HG02973 (cell line): Measurements from ENCODE around the gene EVA1A.

Source experiments
- ATAC-seq: cut with Tn5 transposase; IDR thresholded peaks from one replicate; pipeline ENCODE4 v1.9.1; 2021; ENCODE audit warnings: moderate library complexity; ENCODE audit not compliant: unreplicated experiment

EVA1A gene

DNA sequence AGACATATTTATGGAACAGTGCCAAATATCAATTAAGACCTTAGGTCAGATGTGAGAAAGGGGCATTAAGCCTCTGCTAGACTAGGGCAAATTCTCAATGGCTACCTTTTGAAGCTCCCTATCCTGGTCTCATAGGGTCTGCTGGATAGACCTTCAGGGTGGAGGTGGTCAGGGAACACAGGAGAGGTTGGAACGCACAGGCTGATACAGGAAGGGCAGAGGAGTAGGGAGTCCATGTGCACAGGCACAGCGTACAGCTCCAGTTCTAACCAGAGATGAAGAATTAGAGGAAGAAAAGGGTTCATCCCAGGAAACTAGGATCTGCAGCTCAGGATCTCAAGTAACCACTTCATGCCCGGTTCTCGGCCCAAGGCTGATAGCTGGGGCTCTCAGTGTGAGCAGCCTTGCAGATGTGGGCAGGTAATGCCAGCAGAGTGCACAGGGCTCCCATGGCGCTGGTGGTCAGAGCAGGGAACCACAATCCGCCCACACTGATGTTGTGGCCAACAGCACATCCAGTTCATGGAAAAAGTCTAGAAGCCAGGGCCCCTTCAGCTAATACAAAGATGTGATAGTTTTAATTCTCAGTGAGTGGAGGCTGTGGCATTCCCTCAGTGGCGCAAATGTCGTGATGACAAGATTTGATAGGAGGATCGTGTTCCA lies 3.4 kb upstream of the EVA1A start:
- ATAC-seq: no peak

DNA sequence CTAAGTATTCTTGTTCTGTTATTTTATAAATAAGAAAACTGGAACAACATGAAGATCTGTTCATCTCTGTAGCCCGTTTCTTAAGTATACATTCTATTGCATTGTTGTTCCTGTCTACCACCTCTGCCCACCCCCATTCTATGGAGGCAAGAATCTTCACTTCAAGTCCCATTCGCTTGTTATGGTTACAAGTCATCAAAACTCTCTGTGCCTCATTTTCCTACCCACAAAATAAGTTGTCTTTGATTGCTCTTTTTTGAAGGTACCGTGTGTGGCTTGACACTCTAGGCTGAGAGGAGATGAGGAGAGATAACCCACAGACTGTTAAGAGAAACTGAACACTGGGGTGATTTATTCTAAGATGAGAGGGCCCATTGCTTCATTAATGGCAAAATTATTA lies 2.9 kb upstream of the EVA1A start:
- ATAC-seq: no peak

DNA sequence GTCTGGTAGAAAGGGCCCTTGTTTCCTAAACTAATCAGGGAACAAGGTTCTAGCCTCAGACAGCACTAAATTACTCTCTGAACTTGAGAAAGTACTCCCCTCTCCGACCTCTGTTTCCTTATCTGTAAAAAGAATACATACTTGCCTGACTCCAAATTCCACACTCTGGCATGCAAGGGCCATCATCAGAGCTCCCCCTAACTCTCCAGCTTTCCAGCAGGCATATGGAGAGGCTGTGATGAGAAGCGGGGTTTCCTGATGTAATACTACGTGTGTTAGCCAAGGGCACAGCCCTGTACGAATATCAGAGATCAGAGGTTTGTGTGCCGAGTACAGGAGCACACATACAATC lies 1.8 kb upstream of the EVA1A start:
- ATAC-seq: no peak

DNA sequence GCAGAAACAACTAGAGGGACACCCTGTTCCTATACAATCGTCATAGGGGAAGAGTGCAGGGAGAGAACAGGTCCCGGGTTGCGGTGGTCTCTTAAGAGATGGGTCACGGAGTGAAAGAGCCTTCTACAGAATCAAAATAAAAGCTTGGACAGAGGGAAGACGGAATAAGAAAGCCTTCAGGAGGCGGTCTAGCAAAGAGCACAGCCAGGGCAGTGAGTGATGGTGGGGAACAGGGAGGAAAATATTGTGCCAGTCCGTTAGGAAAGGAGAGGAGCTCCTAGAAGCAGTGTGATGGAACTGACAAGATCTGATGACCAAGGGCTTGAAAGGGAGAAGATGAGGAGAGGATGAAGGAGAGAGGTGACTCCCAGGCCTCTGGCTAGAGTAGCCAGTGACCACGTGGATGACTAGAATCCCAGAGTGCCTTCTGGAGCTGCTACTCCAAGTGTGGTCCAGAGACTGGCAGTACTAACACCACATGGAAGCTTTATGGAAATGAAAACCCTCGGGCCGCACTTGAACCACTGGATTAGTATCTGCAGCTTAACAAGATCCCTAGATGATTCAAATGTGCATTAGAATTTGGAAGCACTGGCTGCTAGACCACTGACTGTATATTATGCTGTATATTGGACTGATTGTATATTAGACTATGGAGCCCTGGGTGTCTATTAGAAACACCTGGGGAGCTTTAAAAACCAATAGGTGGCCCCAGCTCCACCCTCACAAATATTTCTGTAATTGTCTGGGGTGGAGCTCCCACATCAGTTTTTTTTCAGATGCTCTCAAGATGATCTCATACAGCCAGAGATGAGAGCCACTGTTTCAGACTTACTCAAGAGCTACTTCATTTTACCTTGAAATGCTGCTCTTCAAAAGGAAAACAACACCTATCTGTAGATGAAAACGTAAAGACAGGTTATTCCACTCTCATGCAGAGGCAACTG lies 1.1 kb upstream of the EVA1A start:
- ATAC-seq: no peak

DNA sequence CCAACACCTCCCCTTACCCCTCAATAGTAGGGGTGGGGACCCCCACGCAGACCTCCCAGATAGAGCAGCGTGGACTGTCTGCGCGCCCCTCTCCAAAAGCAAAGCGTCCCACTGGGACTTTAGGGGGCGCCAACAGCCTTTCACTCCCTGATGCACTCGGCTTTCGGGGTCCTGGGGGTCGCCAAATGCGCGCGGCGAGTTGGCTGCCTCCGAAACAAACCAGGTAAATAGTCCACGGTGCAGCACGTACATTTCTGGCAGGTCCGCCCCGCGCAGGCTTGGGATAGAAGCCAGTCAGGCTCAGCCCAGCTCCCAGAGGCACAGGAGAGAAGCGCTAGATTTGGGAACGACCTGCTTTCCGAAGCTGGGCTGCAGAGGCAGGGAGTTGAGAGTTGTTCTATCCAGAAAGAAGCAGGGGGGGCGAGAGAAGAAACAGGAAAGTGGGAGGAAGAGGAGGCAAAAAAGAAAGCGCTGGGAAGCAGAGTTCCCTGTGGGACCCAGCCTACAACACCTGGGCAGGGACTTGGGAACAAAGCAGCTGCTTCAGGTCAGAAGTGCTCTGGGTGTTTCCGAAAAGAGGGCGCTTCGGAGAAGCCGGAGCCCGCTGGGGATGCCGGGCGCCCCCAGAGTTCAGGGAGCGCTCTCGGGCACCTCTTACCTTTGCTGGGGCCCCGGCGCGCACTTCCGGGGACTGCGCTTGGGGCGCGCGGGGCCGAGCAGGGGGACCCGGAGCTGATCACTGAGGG lies 544 bp downstream of the EVA1A start:
- ATAC-seq: no peak

DNA sequence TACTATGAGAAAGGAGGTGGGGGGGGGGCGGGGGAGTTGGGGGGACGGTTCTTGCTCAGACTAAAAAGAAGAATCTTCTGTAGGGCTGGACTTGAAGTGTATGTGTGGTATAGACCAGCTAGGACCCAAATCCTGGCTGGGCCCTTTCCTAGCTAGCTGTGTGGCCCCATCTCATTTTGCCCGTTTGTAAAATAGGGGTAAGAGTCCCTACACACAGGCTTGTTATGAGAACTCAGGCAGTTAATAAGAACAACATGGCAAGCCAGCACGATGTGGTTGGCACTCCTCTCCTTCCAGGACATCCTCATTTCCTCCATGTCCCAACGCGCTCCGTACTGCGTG lies 1.1 kb downstream of the EVA1A start:
- no peak for ATAC-seq

DNA sequence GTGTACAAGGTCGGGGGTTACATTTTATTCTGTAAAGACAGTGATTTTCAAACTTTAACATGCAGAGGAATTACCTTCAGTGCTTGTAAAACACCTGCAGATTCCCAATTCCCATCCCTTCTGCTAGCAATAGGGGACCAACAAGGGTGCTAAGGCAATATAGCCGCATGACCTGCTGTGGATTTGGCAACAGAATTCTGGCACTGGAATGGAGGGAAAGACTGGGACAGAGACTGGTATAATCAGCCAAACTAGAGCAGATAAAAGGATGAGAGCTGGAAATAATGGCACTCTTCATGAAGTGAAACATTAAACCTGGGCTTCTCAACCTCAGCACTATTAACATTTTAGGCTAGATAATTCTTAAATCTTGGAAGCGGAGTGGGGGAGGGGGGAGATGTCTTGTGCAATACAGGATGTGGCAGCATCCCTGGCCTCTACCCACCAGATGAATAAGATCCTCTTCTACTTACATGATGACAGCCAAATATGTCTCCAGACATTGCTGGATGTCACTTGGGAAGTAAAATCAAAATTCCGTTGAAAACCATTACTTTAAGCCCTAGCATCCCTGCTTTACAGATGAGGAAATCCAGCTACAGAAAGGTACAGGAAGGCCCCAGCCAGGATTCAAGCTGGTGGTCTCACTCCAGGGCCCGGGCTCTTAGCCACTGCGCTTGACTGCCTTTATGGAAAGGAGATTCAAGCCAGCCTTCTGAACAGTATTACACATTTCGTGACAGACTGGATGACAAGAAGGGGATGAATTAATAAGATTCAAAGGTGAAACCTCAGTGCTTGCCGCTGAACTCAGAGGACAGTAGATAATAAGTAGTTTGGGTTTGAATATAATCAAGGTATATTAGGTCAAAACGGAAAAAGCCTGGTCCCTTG lies 1.7 kb downstream of the EVA1A start:
- ATAC-seq: no peak

DNA sequence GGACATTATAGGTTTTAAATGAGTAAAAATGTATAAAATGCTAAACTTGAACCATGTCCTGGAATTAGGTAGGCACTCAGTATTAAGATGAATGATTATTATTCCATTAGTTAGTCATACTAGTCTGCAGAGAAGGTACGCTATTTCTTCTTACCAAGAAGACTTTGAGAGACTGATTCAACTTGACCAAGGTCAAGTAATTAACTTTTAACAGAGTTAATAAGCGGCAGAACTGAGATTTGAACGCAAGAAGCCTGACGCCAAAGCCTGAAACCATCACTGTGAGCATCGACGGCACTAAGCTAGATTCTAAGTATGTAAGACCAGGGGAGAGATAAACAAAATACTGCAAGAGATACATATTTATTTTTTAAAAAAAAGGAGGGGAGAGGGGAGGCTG lies 2.6 kb downstream of the EVA1A start:
- no peak for ATAC-seq

DNA sequence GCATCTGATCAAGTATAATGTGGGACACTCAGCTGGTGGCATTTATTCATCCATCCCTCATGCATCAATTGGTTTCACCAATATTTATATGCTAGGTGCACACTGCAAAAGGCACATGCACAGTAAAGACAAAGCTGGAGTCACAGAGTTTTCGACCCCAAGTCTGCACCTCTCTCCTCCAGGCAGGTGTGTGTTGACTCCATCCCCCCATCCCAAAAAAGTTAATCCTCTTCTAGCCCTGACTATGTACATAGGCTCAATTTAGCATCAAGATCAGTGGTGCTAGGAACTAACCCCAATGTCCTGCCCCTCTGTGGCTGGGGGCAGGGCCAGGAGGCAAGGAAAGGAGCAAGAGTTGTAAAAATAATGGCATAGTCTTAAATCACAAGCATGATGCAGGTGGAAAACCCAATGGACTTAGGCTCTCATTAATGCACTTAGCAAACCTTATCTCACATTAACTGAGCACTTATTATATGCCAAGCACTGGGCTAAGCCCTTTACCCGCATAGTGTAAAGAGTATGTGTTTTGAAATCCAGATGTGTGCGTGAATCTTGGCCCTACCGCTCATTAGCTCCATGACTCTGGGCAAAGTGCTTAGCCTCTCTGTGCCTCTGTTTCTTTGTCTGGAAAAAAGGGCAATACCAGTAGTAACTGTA lies 3.1 kb downstream of the EVA1A start:
- ATAC-seq: no peak

DNA sequence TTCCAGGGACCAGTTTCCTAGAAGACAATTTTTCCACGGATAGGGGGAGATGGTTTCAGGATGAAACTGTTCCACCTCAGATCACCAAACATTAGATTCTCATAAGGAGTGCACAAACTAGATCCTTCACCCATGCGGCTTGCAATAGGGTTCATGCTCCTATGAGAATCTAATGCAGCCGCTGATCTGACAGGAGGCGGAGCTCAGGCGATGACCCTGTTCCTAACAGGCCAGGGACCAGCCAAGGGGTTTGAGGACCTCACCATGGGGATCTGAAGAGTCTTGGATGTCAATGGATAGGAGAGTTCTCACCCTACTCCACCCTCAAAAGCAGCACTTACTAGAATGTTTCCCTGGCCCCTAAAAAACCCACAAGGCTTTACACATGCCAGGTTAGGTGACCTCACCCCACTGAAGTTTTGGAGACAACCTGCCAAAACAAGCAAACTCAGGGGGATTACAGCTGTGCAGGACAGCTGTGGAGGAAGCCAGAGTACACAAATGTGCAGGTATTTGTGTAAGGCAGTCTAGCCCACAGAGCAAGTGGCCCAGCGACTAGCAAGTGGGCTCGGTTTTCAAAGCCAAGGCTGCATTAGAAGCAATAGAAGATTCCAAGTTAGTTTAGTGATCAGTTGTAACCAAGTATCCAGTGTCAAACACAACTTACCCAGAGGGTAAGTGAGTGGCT lies 3.9 kb downstream of the EVA1A start:
- ATAC-seq: no peak

DNA sequence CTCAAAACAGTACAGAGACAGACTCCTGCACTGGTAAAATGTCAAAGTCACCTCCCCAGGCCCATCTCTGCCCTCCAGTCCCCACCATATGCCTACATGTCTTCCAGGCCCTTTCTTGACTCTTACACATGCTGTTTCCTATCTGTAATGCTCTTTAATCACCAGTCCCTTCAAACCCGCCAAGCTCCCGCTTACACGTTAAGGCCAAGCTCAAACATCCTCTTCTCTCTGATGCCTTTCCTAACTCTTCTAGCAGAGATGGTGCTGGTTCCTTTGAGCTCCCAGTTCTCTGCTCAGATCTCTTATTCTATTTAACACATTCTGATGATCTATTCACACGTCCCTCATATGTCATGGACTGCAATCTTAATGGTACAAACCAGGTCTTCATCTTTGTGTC lies 5.0 kb downstream of the EVA1A start:
- ATAC-seq: no peak

DNA sequence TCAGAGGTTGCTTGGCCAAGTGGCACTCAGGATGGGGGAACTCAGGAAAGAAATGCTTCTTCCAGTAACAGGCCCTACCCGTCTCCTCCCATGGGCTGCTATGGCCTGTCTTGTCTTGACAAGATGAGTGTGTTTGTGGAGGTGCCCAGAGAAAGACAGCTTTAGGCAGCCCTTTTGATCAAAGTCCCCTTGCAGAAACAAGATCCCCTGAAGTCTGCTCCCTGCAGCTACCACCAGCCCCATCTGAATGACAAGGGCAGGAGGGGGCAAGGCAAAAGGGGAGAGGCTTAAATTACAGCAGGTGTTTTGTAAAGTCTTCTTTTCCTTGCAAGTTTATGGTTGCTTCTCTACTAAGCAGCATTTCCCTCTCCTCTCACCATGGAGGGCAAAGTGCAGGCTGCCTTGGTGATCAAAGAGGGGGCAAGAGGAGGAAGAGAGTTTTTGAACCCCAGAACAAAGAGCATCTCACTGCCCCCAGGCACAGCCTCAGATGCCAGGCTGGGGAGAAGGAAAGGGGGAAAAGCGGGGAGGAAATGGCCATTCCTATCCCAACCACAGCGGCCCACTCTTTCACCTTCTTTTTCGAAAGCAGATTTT lies 6.7 kb downstream of the EVA1A start:
- ATAC-seq: no peak

DNA sequence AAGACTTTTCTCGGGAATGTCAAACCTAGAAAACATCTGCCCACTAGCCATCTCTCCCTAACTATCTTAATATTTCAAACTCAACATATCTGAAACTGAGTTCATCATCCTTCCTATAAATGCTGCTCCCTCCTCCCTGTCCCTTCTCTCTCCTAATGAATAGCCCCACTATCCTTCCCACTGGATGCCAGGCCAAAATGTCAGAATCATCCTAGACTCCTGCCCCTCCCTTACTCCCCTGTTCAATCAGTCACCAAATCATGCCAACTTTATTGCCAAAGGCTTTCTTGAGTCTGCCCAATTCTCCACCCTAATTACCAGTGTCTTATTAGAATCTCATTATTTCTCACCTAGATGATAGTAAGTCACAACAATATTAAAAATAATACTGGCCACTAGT lies 8.5 kb downstream of the EVA1A start:
- ATAC-seq: no peak

DNA sequence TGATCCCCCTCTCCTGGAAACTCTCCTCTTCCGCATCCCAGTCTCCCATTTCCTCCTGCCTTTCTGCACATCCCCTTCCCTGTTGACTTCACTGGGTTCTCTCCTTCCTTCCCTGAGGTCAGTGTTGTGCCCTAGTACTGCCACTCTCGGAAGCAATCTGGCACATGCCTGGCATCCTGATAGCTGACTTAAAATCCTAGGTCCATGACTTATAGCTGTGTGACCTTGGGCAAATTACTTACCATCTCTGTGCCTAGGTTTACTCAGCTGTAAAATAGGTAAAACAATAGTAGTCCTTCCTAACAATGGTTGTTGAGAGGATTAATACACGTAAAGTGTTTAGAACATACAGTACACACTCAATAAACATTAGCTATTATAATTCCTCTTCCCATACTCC lies 9.3 kb downstream of the EVA1A start:
- ATAC-seq: no peak

DNA sequence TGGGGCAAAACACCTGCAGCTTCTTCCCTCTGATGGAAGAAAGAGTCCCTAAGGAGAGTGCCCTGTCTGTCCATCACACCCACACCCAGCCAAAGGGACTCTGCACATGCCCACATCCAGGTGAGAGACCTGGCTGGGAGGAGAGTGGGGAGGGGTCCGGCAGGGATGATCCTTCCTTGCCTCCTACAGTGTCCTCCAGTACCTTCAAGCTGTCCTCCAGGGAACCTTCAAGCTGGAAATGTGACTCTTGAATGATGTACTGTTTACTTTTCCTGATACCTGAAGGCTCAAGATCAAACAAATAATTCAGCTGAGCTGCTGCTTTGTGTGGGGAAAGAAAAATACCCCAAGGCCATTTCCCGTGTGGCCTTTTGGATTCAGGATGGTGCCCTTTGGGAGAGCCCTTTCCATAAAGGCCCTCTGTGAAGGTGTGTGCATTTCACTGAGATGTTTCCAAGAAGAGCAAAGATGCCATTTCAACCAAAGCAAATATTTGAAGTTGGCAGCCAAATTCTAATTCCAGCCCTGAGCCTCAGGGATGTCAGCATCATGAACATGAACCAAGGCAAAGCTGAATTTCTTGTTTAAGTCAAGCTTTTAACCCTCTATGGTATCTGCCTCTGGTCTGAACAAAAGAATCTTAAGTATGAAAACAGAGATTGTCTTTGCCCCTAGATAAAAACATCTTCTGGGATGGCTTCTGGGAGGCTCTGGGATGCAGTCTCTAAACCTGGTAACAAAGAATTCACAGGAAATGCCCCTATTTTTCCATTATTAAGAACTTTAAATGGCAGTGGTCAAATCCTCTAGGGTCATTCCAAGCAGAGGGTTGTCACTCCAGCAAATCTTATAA lies 11.1 kb downstream of the EVA1A start:
- ATAC-seq: no peak

DNA sequence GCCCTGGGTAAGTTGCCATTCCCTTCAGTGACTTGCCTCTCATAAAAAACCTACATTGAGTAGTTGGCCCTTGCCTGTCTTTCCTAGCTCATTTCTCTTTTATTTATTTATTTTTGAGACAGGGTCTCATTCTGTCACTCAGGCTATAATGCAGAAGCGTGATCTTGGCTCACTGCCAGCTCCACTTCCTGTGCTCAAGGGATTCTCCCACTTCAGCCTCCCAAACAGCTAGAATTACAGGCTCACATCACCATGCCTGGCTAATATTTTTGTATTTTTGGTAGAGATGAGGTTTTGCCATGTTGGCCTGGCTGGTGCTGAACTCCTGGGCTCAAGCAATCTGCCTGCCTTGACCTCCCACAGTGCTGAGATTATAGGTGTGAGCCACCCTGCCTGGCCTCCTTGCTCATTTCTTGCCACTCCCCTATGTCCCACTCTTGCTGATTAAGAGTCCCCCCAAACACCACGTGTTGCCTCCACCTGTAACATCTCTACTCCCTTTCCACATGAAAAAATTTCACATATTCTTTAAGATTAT lies 12.6 kb downstream of the EVA1A start:
- ATAC-seq: no peak

DNA sequence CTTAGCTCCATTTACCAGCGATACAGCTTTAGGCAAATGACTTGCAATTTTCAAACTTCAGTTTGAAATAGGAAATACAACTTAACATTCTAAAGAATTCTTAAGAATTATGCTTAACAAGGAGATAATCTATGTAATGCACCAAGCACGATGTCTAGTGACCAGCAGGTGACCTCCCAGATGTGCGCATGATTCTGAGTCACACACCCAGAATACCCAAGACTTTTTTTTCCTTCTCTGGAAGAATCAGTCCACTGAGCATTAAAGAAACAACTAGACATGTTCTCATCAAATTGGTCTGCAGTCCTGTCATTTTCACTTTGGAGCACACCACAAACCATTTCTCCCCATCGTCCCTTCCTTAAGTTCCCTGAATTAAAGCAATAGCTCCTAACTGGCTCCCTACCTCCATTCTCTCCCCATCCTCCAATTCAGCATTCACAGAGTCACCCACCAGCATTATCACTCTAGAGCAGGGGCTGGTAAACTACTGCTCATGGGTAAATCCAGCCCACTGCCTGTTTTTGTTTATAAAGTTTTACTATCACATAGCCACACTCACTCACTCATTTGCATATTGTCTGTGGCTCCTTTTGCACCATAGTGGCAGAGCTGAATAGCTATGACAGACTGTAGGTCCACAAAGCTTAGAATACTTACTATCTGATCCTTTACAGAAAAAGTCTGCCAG lies 13.2 kb downstream of the EVA1A start:
- no peak for ATAC-seq

DNA sequence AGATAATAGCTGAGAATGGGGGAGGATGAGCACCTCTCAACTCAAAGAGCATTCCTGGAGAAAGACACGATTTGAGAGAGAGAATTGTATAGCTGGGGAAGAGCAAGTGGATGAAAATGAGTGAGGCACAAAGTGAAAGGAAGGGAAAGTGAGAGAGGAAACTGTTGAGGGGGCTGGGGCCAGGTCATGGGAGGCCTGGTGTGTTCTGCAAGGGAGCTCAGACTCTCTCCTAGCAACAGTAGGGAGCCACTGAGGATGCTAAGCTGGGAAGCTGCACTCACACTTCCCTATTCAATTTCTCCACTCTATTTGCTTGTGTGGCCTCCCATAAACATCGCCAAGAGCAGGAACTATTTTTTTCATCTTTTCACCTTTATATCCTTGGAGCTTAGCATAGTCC lies 14.8 kb downstream of the EVA1A start:
- ATAC-seq: no peak
